Aorta (tissue), 5 donors: Measurements from ENCODE around the gene CCDC141. TPM values are rescaled to one million over a fixed set of nuclear protein-coding genes. Genes with fewer than 3 reads are reported as not detected.

Experiments used
- ATAC-seq: fragments of 200-7000 bp; cut with Tn5 transposase; one replicate; pipeline ENCODE4 v1.9.1; 2022; ENCODE audit warnings: moderate library complexity; ENCODE audit not compliant: low FRiP score
- DNase-seq, 2 donors: peaks; one replicate each; pipeline ENCODE4 v3.0.0-alpha.2; 2020
- H3K27ac ChIP-seq, 2 donors: one replicate each; pipeline ENCODE4 v1.5.1; 2013; ENCODE audit warnings: low read length in 2 of 2, mild to moderate bottlenecking in 2 of 2, moderate library complexity in 2 of 2, control low read depth in 1 of 2, inconsistent platforms in 1 of 2, low read depth in 1 of 2
- H3K27me3 ChIP-seq, 2 donors: one replicate each; pipeline ENCODE4 v1.6.1; 2013; ENCODE audit warnings: control low read depth in 1 of 2, low read length in 1 of 2, mild to moderate bottlenecking in 1 of 2, moderate library complexity in 1 of 2; ENCODE audit not compliant: insufficient read depth in 2 of 2, control insufficient read depth in 1 of 2
- H3K36me3 ChIP-seq, 2 donors: one replicate each; pipeline ENCODE4 v1.6.1; 2013; ENCODE audit warnings: control low read depth in 1 of 2, low read length in 1 of 2, mild to moderate bottlenecking in 1 of 2; ENCODE audit not compliant: insufficient read depth in 2 of 2, control insufficient read depth in 1 of 2
- H3K4me1 ChIP-seq, 2 donors: one replicate each; pipeline ENCODE4 v1.6.1; 2013; ENCODE audit warnings: low read length in 2 of 2, control low read depth in 1 of 2, mild to moderate bottlenecking in 1 of 2, moderate library complexity in 1 of 2; ENCODE audit not compliant: insufficient read depth in 2 of 2, control insufficient read depth in 1 of 2
- H3K4me3 ChIP-seq, 2 donors: one replicate each; pipeline ENCODE4 v1.5.1; 2013; ENCODE audit warnings: low read length in 2 of 2, control low read depth in 1 of 2, mild to moderate bottlenecking in 1 of 2
- H3K9me3 ChIP-seq: one replicate; pipeline ENCODE4 v1.6.1; 2013; ENCODE audit warnings: mild to moderate bottlenecking, low read length; ENCODE audit not compliant: control insufficient read depth
- WGBS, 2 donors: extraction: QIAGEN DNeasy Blood & Tissue Kit; methylation state at CpG; one replicate each; pipeline ENCODE4 v1.1.7; 2013; 5-methylcytosine and 5-hydroxymethylcytosine counted together
- intact Hi-C, 2 donors: fragments of 100-400 bp; cut with DNase I; formaldehyde crosslinking; loops; one replicate each; pipeline versions ENCODE4 v1.14.2 to v1.15.0; 2022
- polyA plus RNA-seq, 2 donors: library from polyadenylated mRNA; stranded (reverse); fragments of 200-250 nt; gene quantifications; one replicate each; pipeline ENCODE4 v1.2.3, GENCODE V29; 2013
- total RNA-seq, 2 donors: library from RNA; stranded (reverse); fragmentation: NEBNext Ultra II Directional; extraction: Animal tissue kit (Norgen Biotek cat#: 25700); gene quantifications; one replicate each; pipeline ENCODE4 v1.2.1, GENCODE V29; 2021
- donor health status: healthy with polysubstance abuse.
- donor health status: Bipolar disorder and iron deficiency.
- donor health status: DM: no; HTN: no; CAD: no.
- donor health status: DM: no; HTN: no; CAD: no.
- donor health status: DM: yes; HTN: yes; CAD: no.

Gene CCDC141
- total and polyA plus RNA-seq, 4 donors = 0.13 to 28.3 (median 2.0) TPM

DNA sequence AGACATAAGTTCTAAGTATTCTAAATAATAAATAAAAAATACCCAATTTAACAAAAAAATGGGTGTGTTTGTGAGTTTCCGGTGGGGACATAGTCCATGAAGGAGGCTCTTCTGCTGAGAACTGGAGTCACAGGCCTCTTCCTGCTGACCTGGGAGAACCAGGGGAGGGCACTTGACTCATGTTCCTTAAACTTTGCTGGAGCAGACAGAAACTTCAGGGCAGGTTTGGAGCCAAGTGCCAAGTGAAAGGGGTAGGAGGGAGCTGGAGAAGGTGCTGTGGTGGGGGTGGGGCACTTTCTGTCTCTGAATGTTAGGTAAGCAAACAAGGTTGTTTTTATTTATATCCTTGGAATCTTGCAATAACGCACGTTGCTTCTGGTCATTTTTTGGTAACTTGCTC lies 163.9 kb downstream of the CCDC141 start:
- Histone ChIP-seq H3K36me3 (no peaks in the 10 kb centered on the region), H3K9me3 (no peaks in the 10 kb centered on the region), H3K27ac (no peak overlapping the region), H3K4me3 (no peak overlapping the region), H3K27me3 (no peaks in the 10 kb centered on the region), H3K4me1 (peaks cover 2 to 7% of the 10 kb centered on the region in 2 donors)
- DNase-seq (no peak), ATAC-seq (no peak)
- WGBS, 2 donors = 65 to 72% methylated on average over 3 of the region's 3 CpGs
- intact Hi-C loops = no loop called here

DNA sequence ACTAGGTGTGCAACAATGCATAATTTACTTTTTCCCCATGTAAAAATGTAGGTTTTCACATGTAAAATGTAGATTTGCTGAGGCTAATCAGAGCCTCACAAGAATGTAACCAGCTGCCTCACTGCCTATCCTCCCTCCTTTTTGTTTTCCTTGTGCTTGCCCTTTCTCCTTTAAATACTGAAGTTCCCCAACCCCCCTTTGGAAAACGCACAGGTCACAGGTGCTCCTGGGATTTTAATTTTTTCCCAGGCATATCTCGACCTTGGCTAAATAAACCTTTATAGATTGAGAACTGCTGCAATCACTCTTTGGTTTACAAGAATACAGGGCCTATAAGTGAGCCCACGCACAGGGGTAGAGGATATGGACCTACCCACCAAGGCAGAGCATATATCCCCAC lies 165.5 kb downstream of the CCDC141 start:
- peaks cover 2 to 7% of the 10 kb centered on the region in 2 donors for H3K4me1 ChIP-seq
- no peak for DNase-seq
- H3K36me3 ChIP-seq = no peaks in the 10 kb centered on the region
- no peaks in the 10 kb centered on the region for H3K9me3 ChIP-seq
- H3K27ac ChIP-seq = no peak overlapping the region
- H3K27me3 ChIP-seq = no peaks in the 10 kb centered on the region
- ATAC-seq = no peak
- intact Hi-C loops = no loop called here
- 81 to 83% methylated on average over 3 of the region's 3 CpGs for WGBS, 2 donors
- H3K4me3 ChIP-seq = no peak overlapping the region

DNA sequence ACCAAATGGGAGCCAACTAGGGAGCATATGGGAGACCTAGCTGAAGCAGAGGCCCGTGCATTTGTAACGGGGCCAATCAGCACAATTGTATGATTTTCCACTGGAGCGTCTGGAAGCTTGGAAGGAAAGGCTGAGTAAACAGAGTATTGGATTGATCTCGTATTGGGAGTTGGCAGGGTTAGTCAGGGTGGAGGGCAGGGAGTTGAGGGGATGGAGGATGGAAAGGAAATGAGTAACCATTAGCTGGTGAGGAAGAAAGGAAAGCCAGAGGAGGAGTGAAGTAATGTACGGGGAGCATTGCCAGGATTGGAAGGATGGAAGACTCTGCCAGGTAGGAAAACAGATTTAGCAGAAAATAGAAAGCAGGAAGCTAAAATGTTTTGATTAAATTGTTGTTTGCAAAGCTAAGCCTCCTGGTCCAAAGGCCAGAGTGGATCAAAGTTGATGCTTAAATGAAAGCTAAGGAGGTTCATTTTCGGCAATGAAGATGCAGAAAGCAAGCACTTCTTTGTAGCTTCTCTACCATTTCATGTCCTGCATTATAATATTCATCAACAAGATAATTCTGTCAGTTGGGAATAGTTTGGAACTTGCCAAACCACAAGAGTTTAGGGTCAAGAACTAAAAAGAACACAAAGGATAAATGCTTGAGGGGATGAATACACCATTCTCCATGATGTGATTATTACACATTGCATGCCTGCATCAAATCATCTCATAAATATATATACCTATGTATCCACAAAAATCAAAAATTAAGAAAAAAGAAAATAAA lies 167.1 kb downstream of the CCDC141 start:
- no peaks in the 10 kb centered on the region for H3K27me3 ChIP-seq
- 5 to 8% methylated on average over 6 of the region's 6 CpGs for WGBS, 2 donors
- ATAC-seq (peak; percentile 82), DNase-seq (peak in 1 of 2 donors; percentile 57)
- intact Hi-C loops = no loop called here
- H3K4me1 ChIP-seq = peaks cover 2 to 7% of the 10 kb centered on the region in 2 donors
- H3K27ac ChIP-seq = peak overlapping the region in 1 of 2 donors; percentile 5
- H3K36me3 ChIP-seq = no peaks in the 10 kb centered on the region
- H3K4me3 ChIP-seq = no peak overlapping the region
- H3K9me3 ChIP-seq = no peaks in the 10 kb centered on the region

DNA sequence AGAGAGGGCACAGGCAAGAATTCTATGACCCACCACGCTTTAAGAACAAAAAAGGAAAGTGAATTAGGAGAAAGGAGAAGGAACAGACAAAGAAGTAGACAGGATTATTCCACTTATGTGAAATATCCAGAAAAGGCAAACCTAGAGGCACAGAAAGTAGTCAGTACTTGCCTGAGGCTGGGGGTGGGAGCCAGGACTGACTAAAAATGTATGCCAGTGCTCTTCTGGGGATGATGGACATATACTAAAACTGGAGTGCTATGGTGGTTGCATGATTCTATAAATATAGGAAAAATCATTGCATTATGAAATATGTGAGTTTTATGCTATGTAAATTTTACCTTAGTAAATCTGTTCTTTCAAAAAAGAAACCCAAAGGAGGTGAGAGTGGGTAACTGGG lies 168.9 kb downstream of the CCDC141 start:
- no peaks in the 10 kb centered on the region for H3K9me3 ChIP-seq
- peaks cover 2 to 7% of the 10 kb centered on the region in 2 donors for H3K4me1 ChIP-seq
- no peak overlapping the region for H3K4me3 ChIP-seq
- H3K27ac ChIP-seq = no peak overlapping the region
- WGBS, 2 donors = 96 to 100% methylated on average over 1 of the region's 1 CpG
- DNase-seq = no peak
- H3K36me3 ChIP-seq = no peaks in the 10 kb centered on the region
- ATAC-seq = no peak
- intact Hi-C loops = no loop called here
- H3K27me3 ChIP-seq = no peaks in the 10 kb centered on the region

DNA sequence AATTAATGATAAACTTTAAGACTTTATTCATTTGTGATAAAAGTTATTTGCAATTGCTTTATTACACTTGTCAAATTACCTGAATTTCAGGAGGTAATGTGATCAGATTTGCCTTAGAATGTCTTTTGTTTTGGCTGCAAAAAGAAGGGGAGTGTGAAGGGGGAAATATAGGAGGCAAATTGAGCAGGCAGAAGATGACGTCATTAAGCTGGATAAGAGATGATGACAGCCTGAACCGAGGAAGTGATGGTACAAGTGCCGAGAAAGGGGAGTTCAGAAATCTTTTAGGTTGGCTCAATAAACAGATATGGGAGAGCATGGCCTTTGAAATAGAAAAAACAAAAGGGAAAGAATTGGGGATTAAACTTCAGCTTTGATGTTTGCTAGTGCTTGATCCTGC lies 169.7 kb downstream of the CCDC141 start:
- H3K9me3 ChIP-seq = no peaks in the 10 kb centered on the region
- H3K27ac ChIP-seq = no peak overlapping the region
- WGBS, 2 donors = 75 to 80% methylated on average over 3 of the region's 3 CpGs
- no peaks in the 10 kb centered on the region for H3K36me3 ChIP-seq
- peaks cover 2 to 7% of the 10 kb centered on the region in 2 donors for H3K4me1 ChIP-seq
- no peak for ATAC-seq
- DNase-seq = no peak
- intact Hi-C loops = no loop called here
- no peak overlapping the region for H3K4me3 ChIP-seq
- no peaks in the 10 kb centered on the region for H3K27me3 ChIP-seq

DNA sequence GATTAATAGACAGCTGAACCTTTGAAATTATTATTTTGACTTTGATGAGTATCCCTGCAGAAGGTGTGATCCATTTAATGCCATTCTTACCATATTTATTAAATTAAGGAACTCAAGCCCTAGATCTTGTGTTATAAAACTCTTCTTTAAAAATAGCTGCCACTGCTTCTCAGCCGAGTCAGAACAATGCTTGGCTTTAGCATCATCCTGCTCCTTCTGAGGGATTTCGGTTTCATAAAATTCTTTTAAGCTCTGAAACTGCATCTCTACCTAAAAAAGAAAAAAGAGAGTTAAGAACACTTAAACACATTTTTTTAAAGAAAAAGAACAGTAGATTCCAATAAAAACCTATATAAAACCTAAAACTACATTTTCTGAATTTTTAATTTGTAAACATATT lies 172.1 kb downstream of the CCDC141 start:
- Histone ChIP-seq H3K9me3 (no peaks in the 10 kb centered on the region), H3K36me3 (no peaks in the 10 kb centered on the region), H3K4me1 (peaks cover 2 to 7% of the 10 kb centered on the region in 2 donors), H3K27me3 (no peaks in the 10 kb centered on the region), H3K27ac (peak overlapping the region in 1 of 2 donors; percentile 90), H3K4me3 (no peak overlapping the region)
- 5 to 13% methylated on average over 2 of the region's 2 CpGs for WGBS, 2 donors
- intact Hi-C loops = loop anchor here in 1 of 2 donors (5.0 kb wide), 1 partner anchor 51 kb away; no protein-coding TSS in a partner anchor
- ATAC-seq (no peak), DNase-seq (no peak)

DNA sequence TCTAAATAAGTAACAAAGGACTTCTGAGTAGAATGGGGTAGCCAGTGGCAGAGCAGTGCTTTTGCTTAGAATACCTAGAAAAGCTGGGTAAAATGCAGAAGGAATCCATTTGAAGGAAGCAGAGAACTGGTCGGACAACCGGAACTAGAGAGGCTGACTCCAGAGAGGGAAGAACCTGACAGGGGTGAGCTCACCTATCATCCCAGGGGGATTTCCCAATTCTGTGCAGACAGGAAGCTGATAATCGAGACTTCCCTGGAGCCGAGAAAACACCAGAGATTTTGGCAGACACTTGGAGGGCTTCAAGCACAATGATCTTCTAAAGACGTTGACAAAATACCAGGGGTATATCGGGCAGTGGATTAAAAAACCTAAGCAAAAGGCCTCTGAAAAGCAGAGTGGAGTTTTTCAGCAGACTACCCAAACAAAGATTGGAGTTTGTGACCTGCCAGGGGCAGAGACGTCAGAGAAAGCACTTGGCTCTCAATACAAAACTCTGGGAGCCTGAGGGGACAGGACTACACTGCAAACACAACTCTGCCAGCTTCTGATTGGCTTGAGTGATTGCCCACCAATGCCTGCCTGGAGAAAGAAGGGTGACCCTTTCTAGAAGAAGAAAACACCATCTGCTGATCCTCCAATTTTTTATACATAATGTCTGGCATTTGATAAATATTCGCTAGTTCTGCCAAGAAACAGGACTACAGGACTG lies 175.3 kb downstream of the CCDC141 start:
- intact Hi-C loops = loop anchor here in 1 of 2 donors (5.0 kb wide), 1 partner anchor 47 kb away; no protein-coding TSS in a partner anchor
- Histone ChIP-seq H3K9me3 (no peaks in the 10 kb centered on the region), H3K4me3 (no peak overlapping the region), H3K36me3 (no peaks in the 10 kb centered on the region), H3K4me1 (peaks cover 0 to 6% of the 10 kb centered on the region in 2 donors), H3K27me3 (no peaks in the 10 kb centered on the region), H3K27ac (peak overlapping the region; percentile 75 to 94)
- ATAC-seq (peak; percentile 46), DNase-seq (no peak)
- 2 to 5% methylated on average over 8 of the region's 8 CpGs for WGBS, 2 donors

DNA sequence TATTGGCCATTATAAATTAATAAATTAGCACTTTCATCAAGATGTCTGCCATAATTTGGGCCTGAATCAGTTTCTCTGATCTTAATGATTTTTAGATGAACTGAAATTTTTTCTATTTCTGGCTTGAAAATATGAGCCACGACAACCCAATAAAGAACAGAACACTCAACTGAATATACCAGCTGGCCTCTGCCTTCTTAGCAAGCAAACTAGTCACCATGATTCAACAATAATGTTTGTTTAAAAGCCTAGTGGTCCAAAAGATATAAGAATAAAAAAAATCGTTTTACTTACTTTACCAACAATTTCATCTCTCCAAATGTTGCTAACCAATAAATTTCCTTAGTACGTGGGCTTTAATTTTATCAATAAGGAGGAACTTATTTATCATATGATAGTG lies 176.0 kb downstream of the CCDC141 start:
- Histone ChIP-seq H3K9me3 (no peaks in the 10 kb centered on the region), H3K4me3 (no peak overlapping the region), H3K27me3 (no peaks in the 10 kb centered on the region), H3K27ac (no peak overlapping the region), H3K36me3 (no peaks in the 10 kb centered on the region), H3K4me1 (peaks cover 0 to 6% of the 10 kb centered on the region in 2 donors)
- ATAC-seq = no peak
- DNase-seq = no peak
- intact Hi-C loops = no loop called here
- 10 to 12% methylated on average over 3 of the region's 3 CpGs for WGBS, 2 donors
